NCI-H748 (cell line): ENCODE results near the gene SLC26A6.

Experiments used
- DNase-seq: peaks from one replicate; lab custom pipeline; 2025; ENCODE audit not compliant: unreplicated experiment; lab: John Stamatoyannopoulos, UW

SLC26A6 gene

DNA sequence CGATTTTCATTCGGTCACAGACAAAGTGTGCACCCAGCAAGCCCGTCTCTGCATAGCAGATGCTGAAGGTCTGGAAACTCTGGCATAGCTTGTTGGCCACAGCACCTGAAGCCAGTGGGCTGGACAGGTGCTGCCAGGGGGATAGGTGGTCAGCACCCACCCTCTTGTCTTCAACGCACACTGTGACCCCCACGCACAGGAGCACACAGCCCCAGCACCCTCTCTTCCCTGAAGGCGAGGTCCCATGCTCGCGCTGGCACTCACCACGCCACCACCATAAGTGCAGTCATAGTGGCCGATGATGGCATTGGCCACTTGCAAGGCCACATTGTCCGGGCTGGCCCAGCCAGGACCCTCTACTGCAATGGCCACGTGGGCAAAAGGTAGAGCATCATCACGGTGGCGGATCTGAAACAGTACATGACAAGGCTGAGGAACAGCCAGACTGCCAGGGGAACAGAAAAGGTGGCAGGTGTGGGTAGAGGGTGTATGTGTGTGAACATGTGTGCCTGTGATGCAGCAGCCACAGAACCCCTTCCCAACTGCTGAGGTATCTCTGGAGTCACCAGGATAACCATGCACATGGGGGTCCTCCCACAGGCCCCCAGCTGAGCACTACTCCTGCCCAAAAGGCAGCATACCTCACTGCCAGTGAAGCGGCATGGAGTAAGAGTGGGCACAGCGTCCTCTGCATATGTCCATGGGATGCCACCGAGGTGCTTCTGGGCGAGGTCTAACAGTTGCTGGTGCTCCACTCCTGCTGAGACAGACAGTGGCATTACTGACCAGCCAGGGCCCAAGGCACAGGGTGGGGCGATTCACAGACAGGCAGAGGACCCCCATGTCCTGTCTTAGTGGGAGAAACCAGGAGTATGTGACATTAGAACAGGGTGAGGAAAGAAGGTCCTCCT, 34.3 kb downstream of the SLC26A6 start:
- no peak for DNase-seq

DNA sequence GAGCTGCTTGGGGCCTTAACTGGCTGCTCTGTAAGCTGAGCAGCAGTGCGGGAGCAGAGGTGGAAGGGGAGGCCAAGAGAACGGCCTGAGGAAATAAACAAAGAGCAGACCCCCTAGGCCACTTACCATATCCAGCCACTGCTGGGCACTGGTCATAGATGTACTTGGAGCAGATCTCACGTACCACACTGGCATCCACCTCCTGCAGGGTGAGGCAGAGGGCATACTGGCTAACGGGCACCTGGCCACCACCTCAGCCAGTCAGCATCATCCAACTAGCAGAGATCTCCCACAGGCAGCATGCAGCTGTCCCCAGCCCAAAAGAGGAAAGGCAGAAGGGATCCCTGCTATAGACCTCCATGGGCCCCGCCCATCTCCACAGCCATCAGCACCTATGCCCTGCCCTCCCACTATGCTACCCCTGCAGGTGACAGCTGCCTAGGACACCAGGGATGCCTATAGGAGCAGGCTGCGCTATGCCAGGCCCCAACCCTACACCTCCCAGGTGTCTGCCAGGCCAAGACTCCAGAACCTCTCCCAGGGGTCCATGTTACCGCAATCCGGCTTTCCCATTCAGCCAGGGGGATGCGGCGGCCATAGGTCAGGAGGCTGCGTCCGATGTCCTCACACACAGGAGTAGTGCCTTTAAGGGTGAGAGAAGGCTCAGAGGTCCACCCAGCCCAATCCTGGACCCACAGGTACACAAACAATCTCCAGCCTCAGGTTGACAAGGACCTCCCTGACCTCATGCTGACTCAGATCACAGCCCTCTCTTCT, 35.6 kb downstream of the SLC26A6 start:
- no peak for DNase-seq

DNA sequence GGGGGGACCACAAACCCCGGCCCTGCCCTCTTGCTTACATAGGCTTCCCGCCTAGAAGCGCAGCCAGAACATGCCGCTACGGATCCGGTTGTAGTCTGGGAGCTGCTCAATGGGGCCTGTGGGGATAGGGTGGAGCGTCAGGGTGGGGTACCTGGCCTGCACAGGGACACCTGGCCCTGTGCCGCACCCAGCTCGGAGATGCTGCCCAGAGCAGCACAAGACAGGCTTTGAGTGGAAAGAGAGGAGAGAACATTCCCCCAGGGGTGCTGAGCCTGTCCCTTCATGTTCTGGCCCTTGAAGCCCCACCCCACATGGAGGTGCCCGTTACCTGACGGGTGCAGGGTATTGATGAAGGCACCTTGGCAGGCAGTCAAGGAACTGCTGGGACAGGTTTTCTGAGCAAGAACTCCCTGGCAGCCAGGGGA, 36.2 kb downstream of the SLC26A6 start:
- DNase-seq = no peak

DNA sequence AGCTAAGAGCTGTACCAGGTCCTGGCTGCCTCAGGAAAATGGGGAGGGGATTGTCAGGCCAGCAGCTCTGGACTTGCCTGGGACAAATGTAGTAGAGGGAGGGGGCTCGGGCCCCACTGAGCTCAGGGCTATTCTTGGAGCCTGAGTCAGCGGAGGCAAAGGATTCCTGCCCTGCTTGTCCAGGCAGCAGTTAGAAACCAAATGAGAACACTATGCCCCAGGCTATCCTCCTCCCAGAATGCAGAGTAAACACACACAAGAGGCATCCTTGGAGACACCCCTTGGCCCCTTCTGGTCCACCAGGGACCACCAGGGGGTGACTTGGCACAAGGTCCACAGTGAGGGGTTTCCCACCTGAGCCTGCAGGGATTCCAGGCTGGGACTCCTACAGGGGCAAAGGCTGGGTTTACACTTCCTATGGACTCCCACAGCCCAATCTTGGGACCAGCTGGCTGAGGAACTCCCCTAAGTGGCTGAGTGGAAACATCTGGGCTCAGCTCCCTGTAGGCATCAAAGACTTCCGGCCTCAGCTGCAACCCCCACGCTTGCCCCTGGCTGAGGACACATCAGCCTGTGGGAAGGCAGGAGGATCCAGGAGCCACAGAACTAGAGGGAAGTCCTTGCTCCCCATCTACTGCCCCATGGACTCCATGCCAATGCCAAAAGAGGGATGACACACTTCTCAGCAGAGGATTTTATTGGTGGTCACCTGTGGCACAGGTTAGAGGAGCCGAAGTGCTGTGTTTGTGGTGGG, 36.8 kb downstream of the SLC26A6 start:
- DNase-seq = no peak

DNA sequence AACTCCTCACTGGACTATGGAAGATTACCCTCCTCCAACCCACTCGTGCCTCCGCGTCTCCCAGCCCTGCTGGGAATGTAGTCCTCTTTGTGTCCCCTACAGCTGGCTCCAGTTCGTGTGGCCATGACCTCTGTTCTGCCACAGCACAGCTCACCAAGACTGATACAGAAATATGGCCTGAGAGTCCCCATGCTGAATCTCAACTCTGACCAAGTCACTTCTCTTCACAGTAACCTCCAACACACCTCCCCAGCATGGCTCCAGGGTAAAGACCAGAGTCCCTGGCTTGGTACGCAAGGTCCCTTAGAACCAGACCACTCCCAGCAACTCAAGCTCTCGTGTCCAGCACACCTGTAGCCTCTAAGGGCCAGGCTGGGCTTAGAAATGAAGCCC, 37.9 kb downstream of the SLC26A6 start:
- DNase-seq = no peak

DNA sequence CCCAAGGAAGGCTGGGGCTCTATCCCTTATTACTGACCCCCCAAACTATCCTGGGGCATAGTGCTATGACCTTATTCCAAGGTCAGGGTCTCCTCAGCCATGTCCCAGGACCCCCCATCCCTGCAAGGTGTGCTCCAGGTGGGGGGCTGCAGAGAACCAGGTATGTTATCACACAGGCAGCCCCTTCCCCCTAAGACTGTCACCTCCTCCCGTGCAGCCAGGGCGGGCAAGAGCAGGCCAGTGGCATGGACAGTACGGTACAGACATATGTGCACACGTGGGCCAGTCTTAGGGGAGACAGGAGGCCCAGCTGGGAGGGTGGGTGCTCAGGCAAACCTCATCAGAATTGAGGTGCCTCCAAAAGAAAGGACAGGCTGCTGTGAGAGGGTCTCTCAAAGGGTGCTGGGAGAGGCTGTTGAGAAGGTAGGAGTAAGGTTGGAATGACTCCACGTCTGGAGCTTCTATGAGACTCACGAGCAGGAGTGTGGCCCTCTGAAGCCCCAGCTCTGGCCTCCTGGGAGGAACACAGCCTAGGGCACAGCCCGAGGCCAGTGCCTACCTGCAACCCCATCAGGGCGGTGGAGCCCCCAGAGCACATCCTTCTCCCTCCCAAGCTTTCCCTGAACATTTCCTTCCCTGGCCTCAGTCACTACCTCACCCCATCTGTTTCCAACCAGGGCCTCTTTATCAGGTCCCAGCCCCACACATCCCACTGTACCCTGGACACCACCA, 38.4 kb downstream of the SLC26A6 start:
- no peak for DNase-seq

DNA sequence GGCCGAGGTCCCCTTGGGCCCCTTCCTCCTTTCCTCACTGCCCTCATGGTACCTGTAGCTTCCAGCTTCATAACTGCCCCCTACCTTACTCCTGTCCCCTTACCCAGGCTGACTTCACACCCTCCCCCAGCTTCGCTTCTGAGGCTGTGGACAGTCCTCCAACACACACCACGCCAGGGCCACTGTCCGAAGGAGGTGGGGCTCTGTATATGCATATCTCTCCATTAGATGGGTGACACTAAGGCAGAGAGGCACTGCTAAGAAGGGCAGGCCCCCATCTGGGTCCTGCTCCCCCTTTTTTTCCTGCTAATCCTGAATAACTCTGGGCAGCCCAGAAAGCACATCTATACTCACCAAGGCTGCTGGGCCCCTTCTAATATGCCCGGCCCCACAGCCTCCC, 39.1 kb downstream of the SLC26A6 start:
- no peak for DNase-seq

DNA sequence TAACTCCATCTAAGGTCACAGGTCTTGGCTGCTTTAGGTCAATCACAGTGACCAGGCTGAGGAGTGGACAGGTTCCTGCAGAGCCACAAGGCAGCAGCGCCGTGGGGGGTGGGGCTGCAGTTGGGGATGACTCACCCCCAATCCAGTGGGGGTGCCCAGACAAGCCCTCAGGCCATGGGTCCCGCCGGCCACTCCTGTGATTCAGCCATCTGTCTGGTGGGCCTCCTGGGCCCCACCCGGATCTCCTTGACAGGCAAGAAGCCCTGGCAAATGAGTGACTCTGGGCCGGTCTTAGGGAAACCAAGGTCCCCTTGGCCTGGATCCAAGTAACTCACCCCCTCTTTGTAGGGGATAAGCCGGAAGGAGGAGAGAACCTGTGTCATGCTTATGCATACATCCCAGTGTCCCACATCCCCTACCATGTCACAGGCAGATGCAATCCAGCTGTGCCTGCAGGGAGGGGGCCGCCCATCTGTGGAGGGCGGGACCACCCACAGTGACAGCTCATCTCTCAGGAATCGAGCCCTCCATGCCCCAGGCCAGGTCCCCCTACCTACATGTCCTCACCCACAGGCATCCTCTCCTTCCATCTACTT, 39.6 kb downstream of the SLC26A6 start:
- DNase-seq = no peak

DNA sequence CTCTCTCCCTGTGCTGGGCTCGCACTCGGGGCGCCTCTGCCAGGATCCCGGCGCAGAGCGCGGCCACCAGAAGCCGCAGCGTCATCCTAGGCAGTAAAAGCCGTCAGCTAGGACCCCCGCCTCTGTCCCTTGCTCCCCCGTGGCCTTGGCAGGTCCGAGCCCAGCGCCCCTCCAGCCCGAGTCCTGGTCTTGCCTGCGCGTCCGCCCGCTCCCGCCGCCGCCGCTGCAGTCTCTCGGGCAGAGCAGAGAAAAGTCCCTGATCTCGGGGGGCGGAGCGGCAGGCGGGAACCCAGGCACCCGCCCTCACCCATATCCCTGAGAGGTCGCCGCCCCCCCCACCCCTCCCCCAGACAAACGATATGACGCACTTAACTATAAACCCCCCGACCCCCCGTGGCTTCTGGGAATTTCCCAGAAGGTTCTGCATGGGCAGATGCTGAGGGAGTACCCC, 40.2 kb downstream of the SLC26A6 start, which contains the start of gene COL7A1:
Gene COL7A1 (minus strand): TSS at position 255 of the 451 bp plus-strand sequence. CDS start 170 bp downstream, at position 85.
- DNase-seq = peak; percentile 9

DNA sequence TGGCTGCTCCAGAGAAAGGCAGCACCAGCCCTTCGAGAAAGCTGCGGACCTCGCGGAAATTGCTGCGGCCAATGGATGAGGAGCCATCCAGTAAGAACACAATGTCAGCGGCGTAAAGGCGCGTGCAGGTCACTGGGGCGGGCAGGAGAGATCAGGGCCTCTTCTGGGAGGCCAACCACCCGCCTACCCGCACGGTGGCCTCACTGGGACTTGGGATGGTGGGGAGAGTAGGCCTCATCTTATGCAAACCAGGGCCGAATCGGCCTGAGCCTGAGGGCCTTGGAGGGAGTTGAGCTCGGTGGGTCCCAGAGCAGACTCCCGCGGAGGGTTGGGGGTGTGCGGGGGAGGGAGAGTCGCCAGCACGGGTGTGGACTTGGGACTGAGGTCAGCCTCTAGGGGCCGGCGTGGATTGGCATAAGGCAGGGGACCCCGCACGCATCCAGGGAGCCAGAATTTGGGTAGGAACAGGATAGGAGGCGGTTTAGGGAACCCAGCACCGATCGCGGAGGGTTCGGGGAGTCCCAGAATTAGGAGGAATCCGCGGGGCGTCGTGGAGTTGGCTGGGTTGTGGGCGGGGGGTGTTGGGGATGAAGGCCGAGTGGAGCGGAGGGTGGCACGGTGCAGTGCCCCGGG, 40.7 kb downstream of the SLC26A6 start:
- DNase-seq = no peak

DNA sequence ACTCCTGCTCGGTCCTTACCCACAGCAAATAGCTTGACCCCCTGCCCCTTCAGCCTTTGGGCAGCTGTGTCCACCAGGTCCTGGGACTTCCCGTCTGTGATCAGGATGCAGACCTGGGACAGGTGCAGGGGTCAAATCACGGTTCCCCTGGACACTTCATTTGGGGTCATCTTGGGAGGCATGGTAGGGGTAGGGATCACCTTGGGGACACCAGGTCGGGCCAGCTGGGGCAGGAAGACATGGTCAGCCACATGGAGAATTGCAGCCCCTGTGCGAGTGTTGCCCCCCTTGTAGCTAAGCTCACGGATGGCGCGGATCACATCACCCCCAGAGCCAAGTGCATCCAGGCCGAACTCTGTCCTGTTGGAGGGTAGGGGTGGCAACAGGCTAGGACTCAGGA, 41.9 kb downstream of the SLC26A6 start:
- no peak for DNase-seq

DNA sequence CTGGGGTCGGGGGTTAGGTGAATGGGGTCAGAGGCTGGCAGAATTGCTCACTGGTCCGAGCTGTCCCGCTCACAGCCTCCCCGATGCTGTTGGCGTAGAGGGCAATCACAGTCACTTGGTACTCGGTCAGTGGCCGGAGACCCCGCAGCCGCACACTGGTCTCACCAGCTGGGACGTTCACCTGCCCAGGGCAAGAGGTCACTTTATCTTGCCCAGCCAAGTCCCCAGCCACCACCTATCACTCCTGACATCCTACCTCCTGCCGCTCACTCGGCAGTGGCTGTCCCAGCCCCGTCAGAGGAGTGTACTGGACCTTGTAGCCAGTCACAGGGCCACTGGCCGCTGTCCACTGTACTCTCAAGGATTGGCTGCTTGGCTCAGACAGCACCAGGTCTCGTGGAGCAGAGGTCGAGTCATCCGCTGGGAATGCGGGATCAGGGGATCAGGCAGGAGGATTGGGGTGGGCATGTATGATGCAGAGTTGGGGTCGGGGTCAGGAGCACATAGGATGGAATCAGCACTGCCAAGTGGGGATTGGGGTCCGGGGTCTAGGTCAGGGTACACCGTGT, 42.7 kb downstream of the SLC26A6 start:
- no peak for DNase-seq

DNA sequence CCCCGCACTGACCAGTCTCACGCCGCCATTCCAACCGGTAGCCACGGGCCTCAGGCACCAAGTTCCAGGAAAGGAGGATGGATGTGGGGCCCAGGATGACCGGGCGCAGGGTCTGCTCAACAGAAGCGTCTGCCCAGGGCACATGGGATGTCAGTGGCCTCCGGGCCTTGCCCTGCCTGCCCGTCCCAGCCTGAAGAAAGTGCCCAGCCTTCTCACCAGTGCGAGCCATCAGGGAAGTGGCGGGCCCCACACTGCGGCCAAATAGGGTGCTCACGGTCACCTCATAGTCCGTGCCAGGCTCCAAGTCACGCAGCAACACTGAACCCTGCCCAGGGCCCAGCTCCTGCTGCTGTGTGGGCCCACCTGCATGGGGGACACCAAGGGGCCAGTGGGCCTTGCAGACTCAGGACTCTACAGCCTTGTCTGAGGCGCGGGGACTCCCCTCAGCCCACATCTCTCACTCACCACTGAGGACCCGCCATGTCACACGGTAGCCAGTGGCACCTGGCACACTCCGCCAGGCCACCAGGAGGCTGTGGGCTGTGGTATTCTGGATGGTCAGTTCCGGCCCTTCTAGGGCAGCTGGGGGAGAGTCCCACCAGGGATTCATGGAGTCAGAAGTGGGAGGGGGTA, 43.3 kb downstream of the SLC26A6 start:
- no peak for DNase-seq

DNA sequence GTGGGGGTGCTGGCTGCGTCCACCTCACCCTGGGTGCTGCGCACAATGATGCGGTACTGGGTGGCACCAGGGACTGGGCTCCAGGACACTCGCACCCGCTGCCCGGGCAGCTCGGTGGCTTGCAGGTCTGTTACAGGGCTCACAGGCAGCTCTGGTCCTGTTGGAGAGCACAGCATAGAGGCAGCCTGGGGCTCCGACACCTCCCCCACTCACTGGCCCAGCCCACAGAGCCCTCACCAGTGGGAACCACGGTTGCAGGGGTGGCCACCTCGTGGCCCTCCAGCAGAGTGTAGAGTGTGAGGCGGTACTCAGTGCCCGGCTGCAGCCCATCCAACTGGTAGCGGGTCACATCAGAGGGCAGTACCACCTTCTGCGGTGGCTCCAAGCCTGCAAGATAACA, 43.8 kb downstream of the SLC26A6 start:
- DNase-seq = no peak

DNA sequence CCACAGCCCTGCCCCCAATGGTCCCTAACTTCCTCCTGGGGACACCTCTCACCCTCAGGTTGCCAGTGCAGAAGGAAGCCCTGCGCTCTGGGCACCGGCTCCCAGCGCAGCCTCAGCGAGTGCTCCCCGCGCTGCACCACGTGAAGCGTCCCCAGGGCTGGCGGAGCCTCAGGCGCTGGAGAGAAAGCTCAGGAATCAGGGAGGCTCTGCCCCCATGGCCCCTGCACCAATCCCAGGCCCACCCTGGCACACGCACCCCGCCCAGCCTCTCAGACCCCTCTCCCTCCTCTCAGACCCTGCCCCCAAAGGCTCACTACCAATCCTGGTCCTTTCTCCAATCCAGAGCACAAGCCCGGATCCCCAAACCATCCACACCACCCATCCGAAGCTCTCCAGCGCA, 47.0 kb downstream of the SLC26A6 start:
- DNase-seq = no peak

DNA sequence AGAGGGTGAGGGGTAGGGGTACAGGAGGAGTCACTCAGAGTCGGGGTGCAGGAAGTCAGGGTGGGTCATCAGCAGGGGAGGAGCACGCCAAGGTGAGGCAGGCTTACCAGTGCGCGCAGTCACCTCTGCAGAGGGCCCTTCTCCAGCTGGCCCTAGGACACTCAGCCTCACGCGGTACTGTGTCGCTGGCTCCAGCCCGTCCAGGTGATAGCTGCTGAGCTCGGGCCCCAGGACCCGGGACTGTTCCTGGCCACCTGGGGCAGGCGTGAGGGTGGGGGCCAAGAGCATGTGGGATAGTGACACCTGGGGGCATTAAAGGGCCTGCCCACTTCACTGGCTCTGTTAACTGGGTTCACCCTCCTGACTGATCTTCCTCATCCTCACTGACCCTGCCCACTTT, 47.6 kb downstream of the SLC26A6 start:
- DNase-seq = no peak

DNA sequence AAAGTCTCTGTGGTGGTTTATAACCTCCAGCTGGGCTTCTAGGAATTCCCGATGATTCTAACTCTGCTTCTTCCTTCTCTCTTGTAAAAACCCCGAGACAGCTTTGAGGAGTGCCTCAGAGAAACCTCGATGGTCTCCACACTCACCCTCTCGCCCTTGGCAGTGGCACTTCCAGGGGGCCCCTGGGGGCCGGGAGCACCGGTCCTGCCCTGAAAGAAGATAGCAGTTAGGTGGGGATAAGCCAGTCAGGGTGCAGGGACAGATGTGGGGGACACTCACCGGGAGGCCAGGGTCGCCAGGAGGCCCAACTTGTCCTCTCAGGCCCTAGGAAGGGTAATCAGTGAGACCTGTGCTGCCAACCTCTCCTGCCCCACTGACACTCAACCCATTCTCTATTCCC, 49.9 kb downstream of the SLC26A6 start:
- DNase-seq = no peak

DNA sequence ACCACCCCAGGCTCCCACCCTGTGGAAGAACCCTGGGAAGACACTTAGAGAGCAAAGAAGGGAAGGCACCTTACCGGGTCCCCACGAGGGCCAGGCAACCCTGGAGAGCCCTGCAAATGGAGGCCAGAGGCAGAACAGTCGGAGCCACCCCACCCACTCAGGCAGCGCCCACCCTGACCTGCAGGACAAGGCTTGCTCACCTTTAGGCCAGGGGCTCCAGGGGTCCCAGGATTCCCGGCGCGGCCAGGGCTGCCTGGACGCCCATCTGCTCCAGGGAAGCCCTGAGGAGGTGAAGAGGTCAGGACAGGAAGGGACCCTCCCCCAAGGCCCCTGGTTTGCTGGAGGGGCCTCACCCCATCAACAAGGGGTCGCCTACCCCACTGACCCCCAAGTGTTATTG, 50.4 kb downstream of the SLC26A6 start:
- DNase-seq = no peak
